Activated CD4-positive, alpha-beta T cell treated with anti-CD3 and anti-CD28 coated beads, Interleukin-2, Interleukin-4, amounts not matched to agents 100 ng/mL and 50 ng/mL, durations not matched to agents 16 hours and 8 hours (primary cell): ENCODE data around the gene RADIL.
A peak's percentile ranks its signal among the peaks of the same experiment; 100 is the strongest.

Experiments
- DNase-seq: peaks from one replicate; pipeline ENCODE4 v3.0.0-alpha.2; 2020; ENCODE audit warnings: low spot score

RADIL gene

GRCh38 chr7:4775250-4775847 lies 108.2 kb downstream of the RADIL start, which contains the start of gene AP5Z1:
AP5Z1 (plus strand) TSS chr7:4775623; CDS start chr7:4775716, 93 bp downstream.
- DNase-seq: peak; percentile 96

GRCh38 chr7:4774658-4775249 lies 108.8 kb downstream of the RADIL start:
- no peak for DNase-seq

DNA sequence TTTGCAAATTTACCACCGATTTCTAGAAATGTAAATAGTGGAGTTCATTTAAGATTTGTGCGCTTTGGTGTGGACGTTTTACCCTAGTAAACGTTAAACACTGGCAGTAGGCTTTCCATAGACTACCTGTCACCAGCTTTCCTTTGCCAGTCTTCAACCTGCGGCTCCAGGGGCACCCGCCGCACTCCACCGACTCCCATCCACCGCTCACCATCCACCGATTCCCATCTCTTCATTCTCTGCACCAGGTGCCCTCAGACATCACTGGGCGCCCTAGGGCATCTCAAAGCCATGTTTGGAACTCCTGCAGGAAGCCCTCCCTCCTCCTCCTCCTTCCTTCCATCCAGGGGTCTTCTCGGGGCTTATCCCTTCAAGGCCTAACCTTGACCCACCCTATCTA lies 109.5 kb downstream of the RADIL start:
- no peak for DNase-seq

- DNase-seq: no peak
Observed at GRCh38 chr7:4772306-4772705, 111.2 kb downstream of the RADIL start.

DNA sequence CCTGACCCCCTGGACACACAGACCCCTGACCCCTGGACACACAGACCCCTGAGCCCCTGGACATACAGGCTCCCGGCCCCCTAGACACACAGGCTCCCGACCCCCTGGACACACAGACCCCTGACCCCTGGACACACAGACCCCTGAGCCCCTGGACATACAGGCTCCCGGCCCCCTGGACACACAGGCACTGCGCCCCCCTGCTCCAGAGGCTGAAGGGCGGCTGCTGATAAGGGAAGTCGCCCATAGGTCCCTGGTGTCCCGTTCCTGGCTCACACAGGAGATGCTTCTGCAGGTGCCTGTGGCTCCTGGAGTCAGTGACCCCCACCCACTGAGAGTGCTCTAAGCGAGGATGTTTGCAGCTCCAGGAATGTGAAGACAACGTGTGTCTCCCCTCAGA lies 111.8 kb downstream of the RADIL start:
- DNase-seq: no peak

DNA sequence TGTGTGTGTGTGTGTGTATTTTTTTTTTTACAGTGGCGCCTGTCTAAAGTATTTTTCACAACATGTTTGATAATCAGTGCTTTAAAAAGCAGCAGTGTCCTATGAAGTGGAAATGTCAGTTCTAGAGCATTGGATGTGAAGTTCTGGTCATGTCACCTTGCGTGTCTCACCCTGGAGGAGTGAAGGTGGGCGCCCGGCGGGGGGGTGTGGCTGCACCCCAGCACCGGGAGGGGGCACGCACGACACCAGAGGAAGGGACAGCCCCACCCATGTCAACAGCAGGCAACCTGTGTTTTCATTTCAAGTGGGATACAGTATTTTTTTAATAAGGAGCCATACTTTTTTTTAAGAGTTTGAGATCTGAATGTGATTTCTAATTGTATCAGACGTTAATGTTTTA lies 112.6 kb downstream of the RADIL start:
- no peak for DNase-seq

DNA sequence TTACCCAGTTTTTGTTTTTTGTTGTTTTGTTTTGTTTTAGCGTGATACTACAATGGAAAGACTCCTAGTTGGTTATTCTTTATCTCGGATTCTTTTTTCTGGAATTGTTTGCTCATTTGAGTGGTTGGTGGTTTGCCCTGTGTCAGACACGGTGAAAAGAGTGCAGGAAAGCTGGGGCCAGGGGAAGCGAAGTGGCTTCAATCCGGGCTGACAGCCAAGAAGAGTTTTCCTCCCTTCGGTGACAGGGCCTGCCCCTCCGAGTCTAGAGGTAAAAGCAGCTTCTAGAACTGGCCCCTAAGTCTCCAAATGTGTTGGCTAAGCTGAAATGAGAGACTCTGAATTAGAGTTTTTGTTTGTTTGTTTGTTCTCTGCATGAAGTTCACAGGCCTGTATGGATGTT lies 113.8 kb downstream of the RADIL start:
- DNase-seq: no peak

GRCh38 chr7:4768597-4769569 lies 114.6 kb downstream of the RADIL start:
- DNase-seq: no peak

DNA sequence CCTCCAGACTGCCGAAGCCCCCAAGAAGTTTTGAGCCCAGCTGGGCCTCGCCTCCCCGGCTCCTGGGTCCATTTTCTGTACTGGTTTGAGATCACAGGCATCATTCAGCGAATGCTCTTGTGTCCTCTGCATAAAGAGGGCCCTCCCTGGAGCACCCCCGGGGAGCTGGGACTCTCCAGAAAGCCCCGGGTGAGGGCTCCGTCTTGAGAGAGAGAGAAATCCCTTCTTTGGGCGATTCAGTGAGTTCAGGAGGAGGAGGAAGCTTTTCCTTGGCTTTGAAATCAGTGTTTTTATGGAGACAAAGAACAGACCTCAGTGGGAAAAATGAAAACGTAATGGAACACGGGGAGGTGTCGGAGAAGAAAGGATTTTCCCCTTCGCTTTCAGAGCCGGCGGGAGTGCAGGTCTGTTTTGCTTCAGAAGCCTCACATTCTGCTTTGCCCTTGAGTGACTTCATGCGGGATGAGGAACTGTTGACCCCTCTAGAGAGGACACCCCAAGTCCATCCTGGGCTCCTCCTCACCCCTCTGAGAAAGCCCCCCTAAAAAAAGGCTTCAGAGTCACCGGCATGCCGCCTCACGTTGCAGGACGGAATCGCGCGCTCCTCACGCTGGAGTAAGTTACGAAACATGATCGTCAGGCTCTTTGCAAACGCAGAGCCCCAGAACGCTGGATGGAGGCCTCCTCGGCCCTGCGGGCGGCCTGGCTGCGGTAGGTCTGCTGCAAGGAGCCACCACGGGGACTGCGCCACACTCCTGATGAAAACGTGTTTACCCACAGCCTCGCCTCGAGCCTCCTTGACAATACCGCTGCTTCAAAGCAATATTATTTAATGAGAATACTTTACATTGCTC lies 116.6 kb downstream of the RADIL start:
- no peak for DNase-seq

GRCh38 chr7:4765776-4766490 lies 117.6 kb downstream of the RADIL start:
- DNase-seq: no peak

- no peak for DNase-seq
Observed at GRCh38 chr7:4764402-4765007, 119.0 kb downstream of the RADIL start.

DNA sequence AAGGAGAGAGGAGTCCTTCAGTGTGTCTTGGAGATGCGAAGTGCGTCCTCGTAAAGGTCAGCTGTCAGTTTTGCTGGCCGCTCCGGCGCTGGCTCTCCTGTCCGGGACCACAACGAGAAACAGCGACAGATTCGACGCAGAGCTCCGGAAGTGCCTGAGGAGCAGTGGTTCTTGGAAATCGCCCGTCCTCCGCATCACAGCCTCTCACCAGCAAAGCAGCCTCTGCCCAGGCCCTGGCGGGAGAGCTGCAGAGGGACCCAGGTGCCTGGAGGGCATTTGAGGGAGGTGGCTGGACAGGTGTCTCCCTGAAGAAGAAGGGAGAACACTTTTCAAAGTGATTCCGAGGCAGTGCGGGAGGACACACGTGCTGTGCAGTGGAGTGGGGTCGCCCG lies 119.7 kb downstream of the RADIL start:
- DNase-seq: no peak

GRCh38 chr7:4763091-4763793 lies 120.3 kb downstream of the RADIL start:
- DNase-seq: no peak

DNA sequence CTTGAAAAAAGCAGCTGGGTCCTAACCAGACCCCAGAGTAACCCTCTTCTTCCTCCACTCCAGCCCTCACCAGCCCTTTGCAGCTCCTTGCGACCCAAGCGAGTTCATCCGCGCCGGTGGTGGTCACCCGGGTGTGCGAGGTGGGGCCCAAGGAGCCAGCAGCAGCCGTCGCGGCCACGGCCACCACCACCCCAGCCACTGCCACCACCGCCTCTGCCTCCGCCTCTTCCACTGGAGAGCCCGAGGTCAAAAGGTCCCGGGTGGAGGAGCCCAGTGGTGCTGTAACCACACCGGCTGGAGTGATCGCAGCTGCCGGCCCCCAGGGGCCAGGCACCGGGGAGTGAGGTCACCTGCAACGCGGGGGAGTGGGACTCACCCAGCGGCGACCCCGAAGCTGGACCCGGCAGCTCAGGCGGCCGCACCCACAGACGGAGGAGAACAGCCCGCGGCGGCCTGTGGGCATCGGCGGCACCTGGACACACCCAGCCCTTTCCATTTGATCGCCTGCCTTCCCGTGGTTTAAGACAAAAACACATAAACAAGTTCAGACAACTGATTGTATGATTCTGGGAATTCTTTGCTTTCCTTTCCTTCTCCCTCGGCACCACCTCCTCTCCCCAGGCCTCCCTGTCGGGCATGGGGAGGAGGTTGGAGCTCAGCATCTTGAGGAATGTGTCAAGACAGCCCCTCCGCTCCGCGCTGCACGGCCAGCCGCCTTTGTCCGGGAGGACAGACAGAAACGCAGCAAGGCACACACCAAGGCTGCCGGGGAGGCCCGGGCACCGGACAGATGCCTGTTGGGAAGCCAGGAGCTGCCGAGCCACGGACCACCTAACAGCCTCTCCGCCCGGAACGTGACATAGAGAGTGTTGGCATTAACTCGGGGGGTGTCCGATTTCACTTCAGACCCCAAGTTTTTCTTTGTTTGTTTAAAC lies 121.1 kb downstream of the RADIL start:
- no peak for DNase-seq

- no peak for DNase-seq
Observed at GRCh38 chr7:4760952-4761351, 122.6 kb downstream of the RADIL start.

GRCh38 chr7:4759211-4759610 lies 124.3 kb downstream of the RADIL start:
- no peak for DNase-seq

DNA sequence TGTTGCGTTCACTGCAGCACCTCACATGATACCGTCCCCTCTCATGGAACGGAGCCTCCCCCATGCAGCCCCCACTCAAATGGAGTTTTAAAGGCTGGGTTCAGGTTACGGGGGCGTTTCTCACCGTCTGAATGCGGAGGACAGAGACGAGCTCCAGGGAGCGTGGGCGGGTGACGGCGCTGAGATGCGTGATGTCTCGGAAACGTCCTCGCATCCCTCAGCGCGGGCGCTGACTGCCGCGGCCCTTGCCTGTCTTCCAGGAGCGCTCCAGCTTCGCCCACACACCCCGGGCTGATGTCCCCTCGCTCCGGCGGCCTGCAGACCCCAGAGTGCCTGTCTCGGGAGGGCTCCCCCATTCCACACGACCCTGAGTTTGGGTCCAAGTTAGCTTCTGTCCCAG lies 124.7 kb downstream of the RADIL start:
- DNase-seq: no peak

DNA sequence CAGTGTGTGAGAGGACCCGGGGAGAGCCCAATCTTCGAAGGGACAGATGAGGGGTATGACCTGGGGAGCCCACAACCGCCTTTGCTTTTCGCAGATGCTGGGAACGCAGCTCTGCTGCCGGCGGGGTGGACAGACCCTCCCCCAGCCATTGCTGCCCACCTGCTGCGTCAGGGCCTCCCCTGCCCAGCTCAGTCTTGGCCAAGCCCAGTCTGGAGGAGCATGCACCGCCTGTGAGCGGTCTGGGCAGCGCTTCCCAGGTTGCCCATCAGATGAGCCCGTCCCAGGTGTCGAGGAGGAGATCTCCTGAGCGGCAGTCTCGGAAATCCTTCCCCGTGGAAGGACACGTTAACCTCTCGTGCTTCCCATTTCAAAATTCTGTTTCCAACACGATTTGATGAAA lies 125.4 kb downstream of the RADIL start:
- no peak for DNase-seq

DNA sequence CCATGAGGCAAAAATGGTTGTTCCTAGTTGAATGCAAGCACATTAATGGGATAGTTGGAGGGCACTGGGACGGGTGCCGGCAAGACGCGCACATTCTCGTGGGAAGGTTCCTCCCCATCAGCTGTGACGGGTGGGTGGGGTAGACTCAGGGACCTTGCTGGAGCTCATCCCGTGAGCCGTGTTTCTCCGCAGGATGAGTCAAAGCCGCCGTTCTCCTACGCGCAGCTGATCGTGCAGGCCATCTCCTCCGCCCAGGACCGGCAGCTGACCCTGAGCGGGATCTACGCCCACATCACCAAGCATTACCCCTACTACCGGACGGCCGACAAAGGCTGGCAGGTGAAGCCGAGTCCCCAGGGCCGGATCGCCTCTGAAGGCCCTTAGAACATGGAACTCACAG lies 128.5 kb downstream of the RADIL start:
- DNase-seq: no peak
